ENCODE results near the gene ADM.

GRCh38 chr11:10298342-10298741, 6.5 kb upstream of the ADM start:
- 0 out of 4 replicates have a peak, but pooled peaks of 1 of the 2 experiments have one; percentile 24 for TF ChIP-seq CTCF (conservative IDR thresholded peaks at IDR 0.05; ENCODE audit: low read depth in 2 of 2)
- no peak for TF ChIP-seq JUNB (IDR thresholded peaks at IDR 0.05; ENCODE audit: unreplicated experiment)
- no peak for TF ChIP-seq POLR2AphosphoS5 (IDR thresholded peaks at IDR 0.05; ENCODE audit: low read depth)
- no peak for TF ChIP-seq CREB1 (CRISPR knock-in tag; IDR thresholded peaks at IDR 0.05; ENCODE audit: low read depth)
- TF ChIP-seq EZH2 (IDR thresholded peaks at IDR 0.05; ENCODE audit: low read depth, unreplicated experiment): no peak
- no peak for TF ChIP-seq EZH2phosphoT487 (IDR thresholded peaks at IDR 0.05; ENCODE audit: unreplicated experiment)
- no peak for TF ChIP-seq REST (IDR thresholded peaks at IDR 0.05; ENCODE audit: unreplicated experiment)
- no peak for TF ChIP-seq STAT1 (IDR thresholded peaks at IDR 0.05; ENCODE audit: unreplicated experiment)
- TF ChIP-seq ZNF462 (CRISPR knock-in tag; IDR thresholded peaks at IDR 0.05): no peak
- TF ChIP-seq ZNF114 (CRISPR knock-in tag; IDR thresholded peaks at IDR 0.05): no peak
- TF ChIP-seq NANOG (IDR thresholded peaks at IDR 0.05; ENCODE audit: borderline replicate concordance): no peak
